Measurements from ENCODE around the gene AMMECR1L.

DNA sequence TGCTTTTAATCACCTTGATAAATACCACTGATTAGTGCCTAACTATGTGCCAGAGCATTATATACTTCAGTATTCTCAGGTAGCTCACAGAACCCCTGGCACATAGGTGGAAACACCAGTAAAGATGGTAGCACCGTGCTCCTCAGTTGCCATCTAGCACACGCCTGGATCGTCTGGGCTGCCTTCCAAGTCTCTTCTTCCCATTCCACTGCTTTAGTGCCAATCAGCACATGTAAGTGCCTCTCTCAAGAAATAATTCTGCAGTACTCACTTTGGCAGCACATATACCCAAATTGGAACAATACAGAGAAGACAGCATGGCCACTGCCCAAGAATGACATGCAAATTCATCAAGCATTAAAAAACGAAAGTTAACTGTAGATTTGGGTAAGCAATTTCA is 40.8 kb downstream of the AMMECR1L start:
- TF ChIP-seq POLR2A (IDR thresholded peaks at IDR 0.05), result no peak
- TF ChIP-seq POLR2AphosphoS5 (IDR thresholded peaks at IDR 0.05), result no peak
- TF ChIP-seq, protein P1, sequence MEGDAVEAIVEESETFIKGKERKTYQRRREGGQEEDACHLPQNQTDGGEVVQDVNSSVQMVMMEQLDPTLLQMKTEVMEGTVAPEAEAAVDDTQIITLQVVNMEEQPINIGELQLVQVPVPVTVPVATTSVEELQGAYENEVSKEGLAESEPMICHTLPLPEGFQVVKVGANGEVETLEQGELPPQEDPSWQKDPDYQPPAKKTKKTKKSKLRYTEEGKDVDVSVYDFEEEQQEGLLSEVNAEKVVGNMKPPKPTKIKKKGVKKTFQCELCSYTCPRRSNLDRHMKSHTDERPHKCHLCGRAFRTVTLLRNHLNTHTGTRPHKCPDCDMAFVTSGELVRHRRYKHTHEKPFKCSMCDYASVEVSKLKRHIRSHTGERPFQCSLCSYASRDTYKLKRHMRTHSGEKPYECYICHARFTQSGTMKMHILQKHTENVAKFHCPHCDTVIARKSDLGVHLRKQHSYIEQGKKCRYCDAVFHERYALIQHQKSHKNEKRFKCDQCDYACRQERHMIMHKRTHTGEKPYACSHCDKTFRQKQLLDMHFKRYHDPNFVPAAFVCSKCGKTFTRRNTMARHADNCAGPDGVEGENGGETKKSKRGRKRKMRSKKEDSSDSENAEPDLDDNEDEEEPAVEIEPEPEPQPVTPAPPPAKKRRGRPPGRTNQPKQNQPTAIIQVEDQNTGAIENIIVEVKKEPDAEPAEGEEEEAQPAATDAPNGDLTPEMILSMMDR (IDR thresholded peaks at IDR 0.05), result no peak
